Endothelial cell of umbilical vein (primary cell): ENCODE data around the gene MAF. TPM values are rescaled to one million over a fixed set of nuclear protein-coding genes. Genes with fewer than 3 reads are reported as not detected.

Experiments used
- BruUV-seq: library from RNA; stranded (reverse); fragments of 400-500 nt; replicated peaks from 2 replicates; lab custom pipeline; 2021; lab: Mats Ljungman, UMichigan
- CTCF ChIA-PET: fragments of 300-600, 350-600 bp; sonication (Branson Sonifier 250); formaldehyde crosslinking; loops from one replicate; lab custom pipeline; 2021; ENCODE audit warnings: antibody characterized with exemption, inconsistent platforms; lab: Charles Lee
- POLR2A ChIA-PET: fragments of 300-600, 350-600 bp; sonication (Branson Sonifier 250); formaldehyde crosslinking; loops from one replicate; lab custom pipeline; 2021; ENCODE audit warnings: antibody characterized with exemption, inconsistent platforms; lab: Charles Lee
- DNase-seq: peaks from one replicate; pipeline ENCODE4 v3.0.0-alpha.2; 2011; ENCODE audit warnings: low read depth, low spot score
- FAIRE-seq: peaks from 2 replicates; lab custom pipeline; 2011; peaks lifted over from hg19 to GRCh38; lab: Jason Lieb, UNC
- H2AFZ ChIP-seq: 2 replicates; pipeline ENCODE4 v1.6.0; 2012; ENCODE audit warnings: low read depth, low read length, control low read depth, inconsistent platforms
- H3K27ac ChIP-seq: 2 replicates; pipeline ENCODE4 v1.5.1; 2011; ENCODE audit warnings: low read depth, mild to moderate bottlenecking, control low read depth, low read length, moderate library complexity; ENCODE audit not compliant: insufficient read depth
- H3K27me3 ChIP-seq, 2 experiments: 2 replicates each; pipeline versions ENCODE4 v1.6.0 to v1.6.1; 2011; ENCODE audit warnings: low read length in 2 of 2, mixed read lengths in 1 of 2; ENCODE audit not compliant: control insufficient read depth in 2 of 2, insufficient read depth in 2 of 2
- H3K36me3 ChIP-seq, 2 experiments: 2 replicates in 1 of 2; 3 replicates in 1 of 2; pipeline ENCODE4 v1.5.1; 2011; ENCODE audit warnings: low read length in 2 of 2, mild to moderate bottlenecking in 1 of 2, moderate library complexity in 1 of 2; ENCODE audit not compliant: control insufficient read depth in 2 of 2, insufficient read depth in 2 of 2; ENCODE audit errors: extremely low read depth in 1 of 2
- H3K4me1 ChIP-seq: 3 replicates; pipeline ENCODE4 v1.5.1; 2011; ENCODE audit warnings: mild to moderate bottlenecking, low read length; ENCODE audit not compliant: control insufficient read depth, insufficient read depth; ENCODE audit errors: extremely low read depth
- H3K4me2 ChIP-seq: 2 replicates; pipeline ENCODE4 v1.6.1; 2011; ENCODE audit warnings: low read length, control low read depth, mixed read lengths; ENCODE audit not compliant: insufficient read depth
- H3K4me3 ChIP-seq, 3 experiments: fragments of 200-600 bp in 1 of 3; sonication (generic), shearing (Covaris generic) in 1 of 3; replicated peaks in 1 of 3; 2 replicates each; pipeline ENCODE4 v1.5.1; 2011 to 2016; ENCODE audit warnings: control low read depth in 3 of 3, low read length in 3 of 3, mild to moderate bottlenecking in 2 of 3, inconsistent platforms in 1 of 3, low read depth in 1 of 3, moderate library complexity in 1 of 3; ENCODE audit not compliant: insufficient read depth in 1 of 3
- H3K79me2 ChIP-seq: 2 replicates; pipeline ENCODE4 v1.6.0; 2012; ENCODE audit warnings: low read length, inconsistent platforms; ENCODE audit not compliant: control insufficient read depth, insufficient read depth
- H3K9ac ChIP-seq: replicated peaks from 2 replicates; pipeline ENCODE3; 2011; ENCODE audit warnings: low read length, control low read depth; ENCODE audit not compliant: insufficient read depth; ENCODE audit errors: extremely low read depth
- H3K9me1 ChIP-seq: replicated peaks from 3 replicates; pipeline ENCODE4 v1.6.0; 2011; ENCODE audit warnings: mild to moderate bottlenecking, low read length; ENCODE audit not compliant: control insufficient read depth, insufficient read depth; ENCODE audit errors: extremely low read depth
- H3K9me3 ChIP-seq: replicated peaks from 2 replicates; pipeline ENCODE4 v1.5.1; 2012; ENCODE audit warnings: low read length, inconsistent platforms; ENCODE audit not compliant: control insufficient read depth, insufficient read depth
- H4K20me1 ChIP-seq: replicated peaks from 2 replicates; pipeline ENCODE3; 2011; ENCODE audit warnings: mild to moderate bottlenecking, low read length; ENCODE audit not compliant: control insufficient read depth, insufficient read depth; ENCODE audit errors: extremely low read depth
- EZH2 ChIP-seq: IDR thresholded peaks from 2 replicates; pipeline ENCODE4 v1.6.1; 2012; ENCODE audit warnings: borderline replicate concordance, low read depth, mild to moderate bottlenecking, moderate library complexity, low read length, inconsistent platforms; ENCODE audit not compliant: severe bottlenecking
- FOS ChIP-seq: IDR thresholded peaks from 2 replicates; pipeline ENCODE4 v1.6.1; 2011; ENCODE audit warnings: mild to moderate bottlenecking, low read length, moderate library complexity, borderline replicate concordance; ENCODE audit not compliant: insufficient read depth
- GATA2 ChIP-seq: IDR thresholded peaks from 2 replicates; pipeline ENCODE4 v1.7.0; 2011; ENCODE audit warnings: low read depth, mild to moderate bottlenecking, moderate library complexity, mixed read lengths, low read length; ENCODE audit not compliant: insufficient read length, insufficient read depth
- JUN ChIP-seq: IDR thresholded peaks from 2 replicates; pipeline ENCODE4 v1.6.1; 2011; ENCODE audit warnings: borderline replicate concordance, low read depth; ENCODE audit not compliant: insufficient read length, insufficient read depth
- MYC ChIP-seq: IDR thresholded peaks from one replicate; pipeline ENCODE4 v1.6.1; 2011; ENCODE audit warnings: mild to moderate bottlenecking, low read depth, low read length
- POLR2A ChIP-seq: IDR thresholded peaks from 2 replicates; pipeline ENCODE4 v1.6.1; 2012; ENCODE audit warnings: low read depth, mild to moderate bottlenecking, control low read depth, low read length
- POLR2AphosphoS5 ChIP-seq: IDR thresholded peaks from 2 replicates; pipeline ENCODE4 v1.6.1; 2012; ENCODE audit warnings: low read depth, mild to moderate bottlenecking, control low read depth, low read length, moderate library complexity; ENCODE audit not compliant: insufficient read depth
- dilution Hi-C: fragments of 300-500 bp; cut with MboI; formaldehyde crosslinking; loops from one replicate; pipeline ENCODE4 v1.15.0; 2019; ENCODE audit warnings: low sequenced_read_pairs; ENCODE audit not compliant: extremely low pct_ligation_motif_present
- intact Hi-C: fragments of 100-400 bp; cut with micrococcal nuclease; formaldehyde crosslinking; loops from one replicate; pipeline ENCODE4 v1.10.0; 2022
- polyA plus RNA-seq, 4 experiments: library from polyadenylated mRNA; depleted of rRNA in 3 of 4; stranded (reverse) in 3 of 4; unstranded in 1 of 4; fragments of >200 nt; gene quantifications; 2 replicates each; pipeline versions ENCODE4 v1.2.1 to v1.2.3, GENCODE V29; 2011 to 2012; ENCODE audit warnings: missing spikeins in 1 of 4
- total RNA-seq: library from RNA; stranded (reverse); gene quantifications from 2 replicates; pipeline ENCODE4 v1.2.3, GENCODE V29; 2021
- TF ChIP-seq, protein P1 (sequence below), 2 donors: IDR thresholded peaks; 1 replicate in 1 of 2; 2 replicates in 1 of 2; pipeline ENCODE4 v1.5.1; 2011; ENCODE audit warnings: low read length in 2 of 2, mild to moderate bottlenecking in 2 of 2, moderate library complexity in 2 of 2, control low read depth in 1 of 2, inconsistent platforms in 1 of 2, low read depth in 1 of 2; ENCODE audit not compliant: insufficient read depth in 1 of 2; ENCODE audit errors: extremely low read depth in 1 of 2
- TF ChIP-seq, protein P2 (sequence below): IDR thresholded peaks from 2 replicates; pipeline ENCODE4 v1.6.1; 2011; ENCODE audit not compliant: insufficient read depth, insufficient read length

The MAF gene
- total and polyA plus RNA-seq, 2 donors (not counting 3 experiments of a cell fraction or from before 2014, with no cell fraction given): 0.04 to 0.33 TPM

DNA sequence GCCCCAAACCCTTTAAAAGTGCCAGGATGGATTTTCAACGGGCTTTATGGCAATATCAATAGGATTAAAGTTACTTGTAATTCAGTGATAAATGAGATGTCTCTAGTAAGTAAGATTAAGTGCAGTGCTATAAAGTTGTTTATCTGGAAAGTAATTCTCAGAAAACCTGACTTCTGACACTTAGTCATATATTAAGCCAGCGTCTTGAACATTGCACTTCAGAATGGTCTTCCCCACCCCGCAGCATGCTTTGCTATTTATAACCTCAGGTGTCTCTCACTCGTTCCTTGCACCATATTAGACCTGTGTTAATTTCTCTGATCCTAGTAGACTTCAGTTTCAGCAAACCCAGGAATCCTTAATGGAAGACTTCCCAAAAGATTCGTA is 2.1 kb upstream of the MAF start:
- FAIRE-seq: no peak
- Histone ChIP-seq H4K20me1 (no peaks in the 10 kb centered on the region), H2AFZ (no peak overlapping the region), H3K9me1 (no peaks in the 10 kb centered on the region), H3K27ac (no peak overlapping the region), H3K79me2 (no peaks in the 10 kb centered on the region), H3K4me1 (no peaks in the 10 kb centered on the region), H3K36me3 (no peaks in the 10 kb centered on the region), H3K9ac (no peak overlapping the region), H3K4me2 (no peak overlapping the region), H3K9me3 (no peaks in the 10 kb centered on the region), H3K27me3 (peaks cover 22 to 29% of the 10 kb centered on the region in 2 experiments), H3K4me3 (no peak overlapping the region)
- ChIA-PET CTCF (interaction anchor here (0.6 to 2.7 kb wide), 18 partner anchors 13 to 1600 kb away, joined by 3 to 22 read pairs (median 3); no protein-coding TSS in a partner anchor), POLR2A (no interaction called here)
- no TSS peak for BruUV-seq
- intact Hi-C loops (loop anchor here (2.0 to 5.0 kb wide), 3 partner anchors 864 to 1365 kb away; no protein-coding TSS in a partner anchor), dilution Hi-C loops (no loop called here)
- TF ChIP-seq MYC: no peak
- no peak for TF ChIP-seq POLR2AphosphoS5
- no peak for TF ChIP-seq EZH2
- no peak for TF ChIP-seq POLR2A
- no peak for TF ChIP-seq JUN
- TF ChIP-seq GATA2: no peak
- TF ChIP-seq, protein P1, sequence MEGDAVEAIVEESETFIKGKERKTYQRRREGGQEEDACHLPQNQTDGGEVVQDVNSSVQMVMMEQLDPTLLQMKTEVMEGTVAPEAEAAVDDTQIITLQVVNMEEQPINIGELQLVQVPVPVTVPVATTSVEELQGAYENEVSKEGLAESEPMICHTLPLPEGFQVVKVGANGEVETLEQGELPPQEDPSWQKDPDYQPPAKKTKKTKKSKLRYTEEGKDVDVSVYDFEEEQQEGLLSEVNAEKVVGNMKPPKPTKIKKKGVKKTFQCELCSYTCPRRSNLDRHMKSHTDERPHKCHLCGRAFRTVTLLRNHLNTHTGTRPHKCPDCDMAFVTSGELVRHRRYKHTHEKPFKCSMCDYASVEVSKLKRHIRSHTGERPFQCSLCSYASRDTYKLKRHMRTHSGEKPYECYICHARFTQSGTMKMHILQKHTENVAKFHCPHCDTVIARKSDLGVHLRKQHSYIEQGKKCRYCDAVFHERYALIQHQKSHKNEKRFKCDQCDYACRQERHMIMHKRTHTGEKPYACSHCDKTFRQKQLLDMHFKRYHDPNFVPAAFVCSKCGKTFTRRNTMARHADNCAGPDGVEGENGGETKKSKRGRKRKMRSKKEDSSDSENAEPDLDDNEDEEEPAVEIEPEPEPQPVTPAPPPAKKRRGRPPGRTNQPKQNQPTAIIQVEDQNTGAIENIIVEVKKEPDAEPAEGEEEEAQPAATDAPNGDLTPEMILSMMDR (IDR thresholded peaks at IDR 0.05; ENCODE audit: extremely low read depth in 1 of 2, insufficient read depth in 1 of 2, low read depth in 1 of 2, low read length in 2 of 2): no peak
- TF ChIP-seq, protein P2, sequence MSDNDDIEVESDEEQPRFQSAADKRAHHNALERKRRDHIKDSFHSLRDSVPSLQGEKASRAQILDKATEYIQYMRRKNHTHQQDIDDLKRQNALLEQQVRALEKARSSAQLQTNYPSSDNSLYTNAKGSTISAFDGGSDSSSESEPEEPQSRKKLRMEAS: no peak
- no peak for TF ChIP-seq FOS
- no peak for DNase-seq
